Central memory CD8-positive, alpha-beta T cell (primary cell): ENCODE results near the gene RPL7A.

Source experiments
- ATAC-seq: fragments of 150-1000 bp; cut with Tn5 transposase; replicated peaks from 2 replicates; pipeline ENCODE4 v1.10.0; 2022; ENCODE audit warnings: mild to moderate bottlenecking, moderate FRiP score, moderate number of reproducible peaks; ENCODE audit not compliant: poor library complexity, severe bottlenecking; ENCODE audit errors: extremely low read depth
- DNase-seq, 2 donors: peaks; one replicate each; pipeline ENCODE4 v3.0.0; 2021; ENCODE audit warnings: low spot score in 2 of 2
- H3K27ac Mint-ChIP-seq: one replicate; pipeline ENCODE4 v1.8.0; 2022; ENCODE audit warnings: low read depth, mild to moderate bottlenecking, moderate library complexity, mixed read lengths
- H3K27me3 Mint-ChIP-seq: one replicate; pipeline ENCODE4 v1.8.0; 2022; ENCODE audit warnings: mixed read lengths
- H3K36me3 Mint-ChIP-seq: one replicate; pipeline ENCODE4 v1.8.0; 2022; ENCODE audit warnings: mild to moderate bottlenecking, moderate library complexity, mixed read lengths; ENCODE audit not compliant: insufficient read depth
- H3K4me1 Mint-ChIP-seq: one replicate; pipeline ENCODE4 v1.8.0; 2022; ENCODE audit warnings: mixed read lengths
- H3K4me3 Mint-ChIP-seq: one replicate; pipeline ENCODE4 v1.8.0; 2022; ENCODE audit warnings: mild to moderate bottlenecking, moderate library complexity, mixed read lengths
- H3K9me3 Mint-ChIP-seq: one replicate; pipeline ENCODE4 v1.8.0; 2022; ENCODE audit warnings: mixed read lengths

The RPL7A gene

GRCh38 chr9:133394687-133395271 lies 46.8 kb downstream of the RPL7A start:
- H3K4me1 Mint-ChIP-seq = no peaks in the 10 kb centered on the region
- no peak for ATAC-seq
- H3K9me3 Mint-ChIP-seq = no peaks in the 10 kb centered on the region
- peaks cover 1% of the 10 kb centered on the region for H3K36me3 Mint-ChIP-seq
- no peak for DNase-seq
- peaks cover 25% of the 10 kb centered on the region for H3K27me3 Mint-ChIP-seq
- H3K27ac Mint-ChIP-seq = no peak overlapping the region
- H3K4me3 Mint-ChIP-seq = no peak overlapping the region

GRCh38 chr9:133396952-133397351 lies 48.9 kb downstream of the RPL7A start:
- H3K27ac Mint-ChIP-seq = no peak overlapping the region
- H3K27me3 Mint-ChIP-seq = peaks cover 14% of the 10 kb centered on the region
- H3K4me1 Mint-ChIP-seq = no peaks in the 10 kb centered on the region
- H3K9me3 Mint-ChIP-seq = no peaks in the 10 kb centered on the region
- no peak for DNase-seq
- ATAC-seq = no peak
- H3K4me3 Mint-ChIP-seq = no peak overlapping the region
- peaks cover 5% of the 10 kb centered on the region for H3K36me3 Mint-ChIP-seq

GRCh38 chr9:133397370-133397769 lies 49.4 kb downstream of the RPL7A start:
- H3K4me3 Mint-ChIP-seq = no peak overlapping the region
- DNase-seq = no peak
- H3K9me3 Mint-ChIP-seq = no peaks in the 10 kb centered on the region
- ATAC-seq = no peak
- H3K27me3 Mint-ChIP-seq = peaks cover 14% of the 10 kb centered on the region
- H3K4me1 Mint-ChIP-seq = no peaks in the 10 kb centered on the region
- H3K27ac Mint-ChIP-seq = no peak overlapping the region
- H3K36me3 Mint-ChIP-seq = peaks cover 5% of the 10 kb centered on the region

- Mint-ChIP-seq H3K9me3 (no peaks in the 10 kb centered on the region), H3K4me3 (no peak overlapping the region), H3K27ac (no peak overlapping the region), H3K36me3 (peaks cover 5% of the 10 kb centered on the region), H3K27me3 (peaks cover 14% of the 10 kb centered on the region), H3K4me1 (no peaks in the 10 kb centered on the region)
- no peak for DNase-seq
- ATAC-seq = no peak
Observed at GRCh38 chr9:133397895-133398294, 49.9 kb downstream of the RPL7A start.

GRCh38 chr9:133400292-133400691 lies 52.3 kb downstream of the RPL7A start:
- H3K27me3 Mint-ChIP-seq = peaks cover 4% of the 10 kb centered on the region
- H3K36me3 Mint-ChIP-seq = peaks cover 8% of the 10 kb centered on the region
- no peak overlapping the region for H3K4me3 Mint-ChIP-seq
- peaks cover 6% of the 10 kb centered on the region for H3K4me1 Mint-ChIP-seq
- ATAC-seq (no peak), DNase-seq (no peak)
- H3K9me3 Mint-ChIP-seq = no peaks in the 10 kb centered on the region
- H3K27ac Mint-ChIP-seq = no peak overlapping the region
